GM21390 (cell line): ENCODE results near the gene DCAKD.

Experiments
- ATAC-seq: cut with Tn5 transposase; IDR thresholded peaks from one replicate; pipeline ENCODE4 v1.9.1; 2021; ENCODE audit not compliant: unreplicated experiment

DCAKD gene

GRCh38 chr17:44976206-44976605 lies 75.2 kb downstream of the DCAKD start:
- ATAC-seq = no peak
